Measurements from ENCODE around the gene FCMR.

DNA sequence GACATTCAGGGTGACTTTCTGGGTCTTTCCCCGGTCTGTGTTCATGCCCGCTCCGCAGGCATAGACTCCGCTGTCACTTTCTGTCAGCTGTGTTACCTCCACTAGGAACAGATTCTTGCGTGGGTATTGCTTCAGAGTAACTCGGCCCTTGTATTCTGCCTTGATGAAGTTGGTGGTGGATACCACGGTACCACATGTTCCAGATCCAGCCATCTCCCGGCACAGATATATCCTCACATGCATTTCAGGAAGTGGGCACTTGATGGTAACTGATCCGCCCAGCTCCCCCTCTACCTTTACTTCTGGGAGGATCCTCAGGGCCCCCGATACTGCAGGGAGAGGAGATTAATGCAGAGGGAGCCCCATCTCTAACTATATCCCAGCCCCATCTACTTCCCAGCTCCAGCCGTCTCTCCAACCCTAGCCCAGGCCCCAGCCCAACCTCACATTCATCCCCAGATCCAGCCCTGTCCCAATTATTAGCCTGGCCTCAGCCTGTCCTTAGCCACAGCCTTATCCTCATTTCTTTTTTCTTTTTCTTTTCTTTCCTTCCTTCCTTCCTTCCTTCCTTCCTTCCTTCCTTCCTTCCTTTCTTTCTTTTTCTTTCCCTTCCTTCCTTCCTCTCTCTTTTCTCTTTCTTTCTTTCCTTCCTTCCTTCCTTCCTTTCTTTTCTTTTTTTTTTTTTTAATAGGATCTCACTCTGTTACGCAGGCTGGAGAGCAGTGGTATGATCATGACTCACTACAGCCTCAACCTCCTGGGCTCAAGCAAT, 7.8 kb downstream of the FCMR start:
- no peak for TF ChIP-seq POLR2A (IDR thresholded peaks at IDR 0.05)
- TF ChIP-seq, protein P1, sequence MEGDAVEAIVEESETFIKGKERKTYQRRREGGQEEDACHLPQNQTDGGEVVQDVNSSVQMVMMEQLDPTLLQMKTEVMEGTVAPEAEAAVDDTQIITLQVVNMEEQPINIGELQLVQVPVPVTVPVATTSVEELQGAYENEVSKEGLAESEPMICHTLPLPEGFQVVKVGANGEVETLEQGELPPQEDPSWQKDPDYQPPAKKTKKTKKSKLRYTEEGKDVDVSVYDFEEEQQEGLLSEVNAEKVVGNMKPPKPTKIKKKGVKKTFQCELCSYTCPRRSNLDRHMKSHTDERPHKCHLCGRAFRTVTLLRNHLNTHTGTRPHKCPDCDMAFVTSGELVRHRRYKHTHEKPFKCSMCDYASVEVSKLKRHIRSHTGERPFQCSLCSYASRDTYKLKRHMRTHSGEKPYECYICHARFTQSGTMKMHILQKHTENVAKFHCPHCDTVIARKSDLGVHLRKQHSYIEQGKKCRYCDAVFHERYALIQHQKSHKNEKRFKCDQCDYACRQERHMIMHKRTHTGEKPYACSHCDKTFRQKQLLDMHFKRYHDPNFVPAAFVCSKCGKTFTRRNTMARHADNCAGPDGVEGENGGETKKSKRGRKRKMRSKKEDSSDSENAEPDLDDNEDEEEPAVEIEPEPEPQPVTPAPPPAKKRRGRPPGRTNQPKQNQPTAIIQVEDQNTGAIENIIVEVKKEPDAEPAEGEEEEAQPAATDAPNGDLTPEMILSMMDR (IDR thresholded peaks at IDR 0.05) = no peak

Measured in thyroid gland (tissue), 4 donors.